ENCODE measurements around the gene ITGB8. TPM values are rescaled to one million over a fixed set of nuclear protein-coding genes. Genes with fewer than 3 reads are reported as not detected.

Gene ITGB8
- polyA plus RNA-seq, 6 donors from 2014 or later, result not detected

DNA sequence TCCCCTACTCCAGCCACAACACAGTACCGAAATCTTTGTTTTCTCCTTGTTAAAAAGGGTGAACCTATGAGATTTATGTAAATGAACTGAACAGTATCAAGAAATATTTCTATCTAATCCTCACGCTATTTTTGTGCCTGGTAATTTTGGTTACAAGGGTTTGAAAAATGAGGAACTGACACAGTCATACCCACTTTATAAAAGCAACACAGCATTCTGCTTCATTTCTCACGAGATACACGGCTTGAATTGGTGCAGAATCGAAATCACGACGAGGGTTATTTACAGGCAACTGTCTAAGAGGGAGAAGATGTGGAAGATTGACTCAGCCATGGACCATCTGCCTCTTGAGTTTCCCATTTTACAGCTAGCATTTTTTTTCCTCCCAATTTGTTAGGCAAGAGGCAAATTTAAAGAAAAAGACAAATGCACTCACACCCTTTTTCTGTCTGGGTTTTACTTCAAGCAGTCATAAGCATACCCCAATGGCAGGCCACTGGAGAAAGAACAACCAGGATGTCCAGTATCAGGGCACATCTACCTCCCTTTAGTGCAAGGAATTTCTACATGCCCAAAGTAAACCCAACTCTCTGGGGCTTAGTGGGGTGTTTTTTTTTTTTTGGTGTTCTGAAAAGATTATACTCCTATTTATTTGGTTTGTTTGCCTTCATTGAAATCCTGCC is 108.1 kb downstream of the ITGB8 start:
- Mint-ChIP-seq H3K27me3 (peaks cover 3 to 18% (median 8%) of the 10 kb centered on the region in 3 donors), H3K36me3 (no peaks in the 10 kb centered on the region), H3K4me1 (peaks cover 23 to 45% (median 30%) of the 10 kb centered on the region in 3 donors), H3K27ac (peak overlapping the region in 5 of 6 donors; percentile 9 to 60 (median 39)), H3K9me3 (no peaks in the 10 kb centered on the region), H3K4me3 (peak overlapping the region in 7 of 8 donors; percentile 24 to 74 (median 53))
- DNase-seq (peak; percentile 6), ATAC-seq (ENCODE audit: low read depth in 2 of 2) (peak; percentile 72 to 85)

DNA sequence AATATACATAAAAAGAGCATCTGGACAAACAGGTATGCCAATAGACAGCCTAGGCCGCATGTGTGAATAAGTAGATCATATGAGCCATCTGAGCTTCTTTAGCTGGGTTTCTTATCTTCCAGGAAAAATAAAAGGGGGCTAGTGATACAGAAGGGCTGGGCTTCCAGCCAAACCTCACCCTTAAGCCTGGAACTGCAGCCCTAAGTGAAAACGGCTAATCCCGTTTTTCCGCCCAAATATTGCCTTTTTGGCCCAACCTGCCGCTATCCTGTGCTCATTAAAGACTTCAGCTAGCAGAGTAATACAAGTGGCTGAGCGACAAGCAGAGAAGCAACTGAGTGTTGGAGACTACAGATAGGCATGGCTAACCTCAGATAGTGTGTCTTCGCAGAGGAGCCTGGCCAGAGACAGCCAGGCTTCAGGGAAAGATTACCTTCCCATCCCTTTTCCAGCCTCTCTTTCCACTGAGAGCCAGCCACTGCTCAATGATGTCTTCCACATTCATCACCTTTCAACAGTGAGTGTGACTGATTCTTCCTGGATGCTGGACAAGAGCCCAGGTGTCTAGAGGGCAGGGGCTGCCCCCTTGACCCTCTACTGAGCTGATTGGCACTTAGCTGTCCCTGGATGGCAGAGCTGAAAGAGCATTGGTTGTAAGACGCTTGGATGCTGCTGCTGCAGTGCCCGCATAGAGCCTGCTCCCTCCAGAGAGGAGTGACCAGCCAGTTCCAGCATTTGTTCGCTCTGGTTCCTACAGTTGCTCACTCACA is 108.9 kb downstream of the ITGB8 start:
- H3K27me3 Mint-ChIP-seq, result peaks cover 3 to 18% (median 10%) of the 10 kb centered on the region in 3 donors
- no peaks in the 10 kb centered on the region for H3K36me3 Mint-ChIP-seq
- H3K9me3 Mint-ChIP-seq, result peaks cover 0 to 2% (median 0%) of the 10 kb centered on the region in 7 donors
- ATAC-seq (ENCODE audit: low read depth in 2 of 2) (no peak), DNase-seq (no peak)
- peak overlapping the region in 5 of 8 donors; percentile 39 to 81 (median 63) for H3K4me3 Mint-ChIP-seq
- H3K27ac Mint-ChIP-seq, result peak overlapping the region in 2 of 6 donors; percentile 9 to 39
- H3K4me1 Mint-ChIP-seq, result peaks cover 23 to 45% (median 30%) of the 10 kb centered on the region in 3 donors

DNA sequence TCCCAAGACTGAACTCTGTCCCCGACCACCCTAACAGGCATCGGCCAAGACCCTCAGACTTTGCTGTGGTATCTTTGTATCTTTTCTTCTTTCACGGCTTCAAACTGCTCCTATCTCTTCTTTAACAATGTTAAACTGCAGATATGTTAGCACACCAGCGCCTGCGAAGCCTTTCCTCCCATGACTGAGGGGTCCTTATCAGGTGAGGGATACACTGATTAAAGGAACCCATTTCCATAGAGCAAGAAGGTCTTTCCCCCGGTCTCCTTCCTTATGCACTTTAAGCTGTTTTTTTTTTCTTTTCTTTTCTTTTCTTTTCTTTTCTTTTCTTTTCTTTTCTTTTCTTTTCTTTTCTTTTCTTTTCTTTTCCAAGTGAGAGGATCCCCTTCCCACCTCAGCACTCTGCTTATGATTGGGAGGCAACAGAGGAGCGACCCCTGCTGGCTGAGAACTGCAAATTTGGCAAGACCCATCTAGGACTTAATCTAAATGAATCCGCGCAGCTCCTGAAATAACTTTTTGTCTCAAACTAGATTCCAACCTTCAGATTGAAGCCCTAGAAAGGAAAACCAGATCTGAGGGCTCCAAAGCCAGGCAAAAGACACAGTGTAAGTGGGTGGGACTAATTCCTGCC is 109.9 kb downstream of the ITGB8 start:
- peaks cover 0 to 2% (median 0%) of the 10 kb centered on the region in 7 donors for H3K9me3 Mint-ChIP-seq
- peak overlapping the region in 2 of 6 donors; percentile 33 to 70 for H3K27ac Mint-ChIP-seq
- peak overlapping the region in 2 of 8 donors; percentile 35 to 68 for H3K4me3 Mint-ChIP-seq
- H3K4me1 Mint-ChIP-seq, result peaks cover 23 to 45% (median 30%) of the 10 kb centered on the region in 3 donors
- no peaks in the 10 kb centered on the region for H3K36me3 Mint-ChIP-seq
- ATAC-seq (ENCODE audit: low read depth in 2 of 2) (no peak), DNase-seq (no peak)
- H3K27me3 Mint-ChIP-seq, result peaks cover 4 to 20% (median 18%) of the 10 kb centered on the region in 3 donors

DNA sequence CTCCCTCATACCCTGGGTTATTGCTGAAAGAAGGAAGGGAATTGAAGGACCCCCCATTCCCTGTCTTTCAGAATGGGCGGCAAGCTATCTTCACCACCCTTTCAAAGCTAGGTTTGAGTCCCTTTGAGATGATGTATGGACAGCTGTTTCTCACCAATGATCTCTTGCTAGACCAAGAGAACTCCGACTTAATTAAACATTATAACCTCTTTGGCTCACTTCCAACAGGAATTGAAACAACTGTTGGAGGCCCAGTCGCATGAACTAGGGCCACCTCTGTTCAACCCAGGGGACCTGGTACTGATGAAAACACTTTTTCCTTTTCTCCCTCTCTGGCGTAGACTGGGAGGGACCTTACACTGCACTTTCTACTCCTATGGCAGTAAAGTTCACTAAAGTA is 110.6 kb downstream of the ITGB8 start:
- Mint-ChIP-seq H3K4me3 (no peak overlapping the region), H3K36me3 (no peaks in the 10 kb centered on the region), H3K27me3 (peaks cover 7 to 24% (median 18%) of the 10 kb centered on the region in 3 donors), H3K4me1 (peaks cover 23 to 45% (median 30%) of the 10 kb centered on the region in 3 donors), H3K27ac (no peak overlapping the region), H3K9me3 (peaks cover 0 to 2% (median 0%) of the 10 kb centered on the region in 7 donors)
- DNase-seq (no peak), ATAC-seq (ENCODE audit: low read depth in 2 of 2) (no peak)

- peaks cover 7 to 24% (median 18%) of the 10 kb centered on the region in 3 donors for H3K27me3 Mint-ChIP-seq
- no peak overlapping the region for H3K27ac Mint-ChIP-seq
- H3K9me3 Mint-ChIP-seq, result peaks cover 0 to 2% (median 0%) of the 10 kb centered on the region in 7 donors
- no peak for DNase-seq
- H3K4me3 Mint-ChIP-seq, result no peak overlapping the region
- ATAC-seq (ENCODE audit: low read depth in 2 of 2), result no peak
- H3K36me3 Mint-ChIP-seq, result no peaks in the 10 kb centered on the region
- peaks cover 23 to 45% (median 30%) of the 10 kb centered on the region in 3 donors for H3K4me1 Mint-ChIP-seq
Measured at GRCh38 chr7:20441991-20442441, 111.3 kb downstream of the ITGB8 start.

GRCh38 chr7:20442951-20443350 is 112.3 kb downstream of the ITGB8 start:
- no peak for ATAC-seq (ENCODE audit: low read depth in 2 of 2)
- peaks cover 23 to 36% (median 27%) of the 10 kb centered on the region in 3 donors for H3K4me1 Mint-ChIP-seq
- DNase-seq, result no peak
- peaks cover 0 to 2% (median 0%) of the 10 kb centered on the region in 7 donors for H3K9me3 Mint-ChIP-seq
- H3K27me3 Mint-ChIP-seq, result peaks cover 7 to 31% (median 18%) of the 10 kb centered on the region in 3 donors
- H3K36me3 Mint-ChIP-seq, result no peaks in the 10 kb centered on the region
- H3K4me3 Mint-ChIP-seq, result no peak overlapping the region
- H3K27ac Mint-ChIP-seq, result no peak overlapping the region

DNA sequence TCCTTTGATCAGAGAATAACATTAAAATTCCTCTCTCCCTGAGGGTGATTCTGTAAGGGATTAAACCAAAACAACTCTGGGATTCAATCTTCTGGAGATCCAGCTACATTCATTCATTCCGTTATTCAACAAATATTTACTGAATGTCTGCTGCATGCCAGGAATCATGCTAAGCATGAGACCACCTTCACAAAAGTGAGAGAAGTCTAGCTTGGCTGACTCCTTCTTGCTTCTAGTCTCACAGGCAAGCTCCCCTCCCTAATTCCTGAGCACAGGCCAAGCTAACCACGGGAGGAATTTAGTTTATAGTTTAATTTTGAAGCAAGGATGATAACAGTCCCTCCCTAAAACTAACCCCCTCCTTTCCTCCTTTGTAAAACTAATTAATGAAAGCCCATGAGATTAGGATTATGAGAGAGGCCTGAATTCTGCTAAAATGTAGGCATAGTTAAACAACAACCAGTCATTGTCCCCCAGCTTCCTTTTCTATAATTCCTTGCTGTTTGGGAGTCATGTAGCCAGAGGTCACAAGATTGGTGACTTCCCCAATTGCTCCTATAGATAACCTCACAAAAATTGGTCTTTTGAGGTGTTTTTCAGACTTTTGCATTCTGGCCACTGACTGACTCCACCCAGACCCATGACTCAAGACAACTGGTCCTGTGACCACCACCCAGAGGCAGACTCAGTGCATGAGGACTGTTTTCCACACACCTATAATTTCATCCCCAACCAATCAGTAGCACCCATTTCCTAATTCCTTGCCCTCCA is 113.5 kb downstream of the ITGB8 start:
- H3K36me3 Mint-ChIP-seq, result no peaks in the 10 kb centered on the region
- DNase-seq (no peak), ATAC-seq (ENCODE audit: low read depth in 2 of 2) (no peak)
- no peak overlapping the region for H3K4me3 Mint-ChIP-seq
- H3K4me1 Mint-ChIP-seq, result peaks cover 13 to 23% (median 14%) of the 10 kb centered on the region in 3 donors
- peaks cover 0 to 2% (median 0%) of the 10 kb centered on the region in 7 donors for H3K9me3 Mint-ChIP-seq
- H3K27ac Mint-ChIP-seq, result no peak overlapping the region
- peaks cover 7 to 38% (median 25%) of the 10 kb centered on the region in 3 donors for H3K27me3 Mint-ChIP-seq

GRCh38 chr7:20447021-20447650 is 116.4 kb downstream of the ITGB8 start:
- H3K4me1 Mint-ChIP-seq, result no peaks in the 10 kb centered on the region
- peaks cover 0 to 2% (median 0%) of the 10 kb centered on the region in 7 donors for H3K9me3 Mint-ChIP-seq
- no peaks in the 10 kb centered on the region for H3K36me3 Mint-ChIP-seq
- peaks cover 7 to 38% (median 21%) of the 10 kb centered on the region in 3 donors for H3K27me3 Mint-ChIP-seq
- no peak for ATAC-seq (ENCODE audit: low read depth in 2 of 2)
- H3K27ac Mint-ChIP-seq, result no peak overlapping the region
- no peak for DNase-seq
- no peak overlapping the region for H3K4me3 Mint-ChIP-seq

- ATAC-seq (ENCODE audit: low read depth in 2 of 2), result no peak
Measured at GRCh38 chr7:20449176-20449575, 118.5 kb downstream of the ITGB8 start.

DNA sequence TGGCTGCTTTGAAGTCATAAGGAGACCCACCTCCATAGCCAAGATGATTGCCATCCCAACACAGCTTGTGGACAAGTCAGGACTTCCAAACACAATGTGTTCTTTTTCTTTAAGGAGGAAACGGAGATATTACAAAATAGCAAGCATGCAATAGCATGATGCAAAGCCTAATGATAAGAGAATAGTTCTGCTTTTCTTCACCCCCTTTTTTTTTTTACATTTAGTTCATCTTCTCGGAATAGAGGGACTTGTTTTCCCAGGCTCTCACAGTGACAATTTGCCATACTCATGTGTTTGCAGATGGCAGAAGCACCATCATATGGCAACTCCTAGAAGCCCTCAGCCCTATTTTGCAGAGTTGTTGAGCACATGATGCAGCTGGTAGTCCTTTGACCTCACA is 119.8 kb downstream of the ITGB8 start:
- ATAC-seq (ENCODE audit: low read depth in 2 of 2), result no peak
- Mint-ChIP-seq H3K4me3 (no peak overlapping the region), H3K36me3 (no peaks in the 10 kb centered on the region), H3K4me1 (no peaks in the 10 kb centered on the region), H3K9me3 (no peaks in the 10 kb centered on the region), H3K27me3 (peaks cover 6 to 18% (median 13%) of the 10 kb centered on the region in 3 donors), H3K27ac (no peak overlapping the region)
- no peak for DNase-seq

More at GRCh38 chr7:20449176-20449575, 118.5 kb downstream of the ITGB8 start:
- no peak overlapping the region for H3K4me3 Mint-ChIP-seq
- no peak overlapping the region for H3K27ac Mint-ChIP-seq
- H3K9me3 Mint-ChIP-seq, result peaks cover 0 to 2% (median 0%) of the 10 kb centered on the region in 7 donors
- DNase-seq, result no peak
- no peaks in the 10 kb centered on the region for H3K36me3 Mint-ChIP-seq
- H3K4me1 Mint-ChIP-seq, result no peaks in the 10 kb centered on the region
- H3K27me3 Mint-ChIP-seq, result peaks cover 7 to 29% (median 13%) of the 10 kb centered on the region in 3 donors

DNA sequence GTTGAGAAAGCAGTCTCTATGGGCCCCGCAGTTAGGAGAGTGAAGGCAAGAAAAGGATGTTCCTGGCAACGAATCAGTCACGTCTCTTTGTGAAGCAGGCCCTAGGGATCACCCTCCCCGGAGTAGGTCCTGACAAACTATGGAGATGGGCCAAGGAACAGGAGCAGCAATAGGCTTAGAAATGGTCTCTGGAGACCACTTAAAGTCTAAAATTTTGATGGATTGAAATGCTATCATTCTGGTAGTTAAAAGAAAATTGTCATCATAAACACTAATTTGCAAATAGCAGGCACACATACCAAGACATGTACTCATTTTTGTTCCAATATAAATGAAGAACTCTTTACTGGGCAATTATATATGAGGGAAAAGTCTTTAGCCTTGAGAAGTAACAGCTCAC is 123.5 kb downstream of the ITGB8 start:
- H3K9me3 Mint-ChIP-seq, result peaks cover 0 to 3% (median 0%) of the 10 kb centered on the region in 7 donors
- H3K4me3 Mint-ChIP-seq, result no peak overlapping the region
- ATAC-seq (ENCODE audit: low read depth in 2 of 2), result no peak
- H3K4me1 Mint-ChIP-seq, result no peaks in the 10 kb centered on the region
- no peaks in the 10 kb centered on the region for H3K36me3 Mint-ChIP-seq
- peak overlapping the region in 1 of 6 donors; percentile 15 for H3K27ac Mint-ChIP-seq
- H3K27me3 Mint-ChIP-seq, result peaks cover 0 to 6% (median 3%) of the 10 kb centered on the region in 3 donors
- no peak for DNase-seq

- peaks cover 0 to 3% (median 0%) of the 10 kb centered on the region in 7 donors for H3K9me3 Mint-ChIP-seq
- no peaks in the 10 kb centered on the region for H3K4me1 Mint-ChIP-seq
- no peak for ATAC-seq (ENCODE audit: low read depth in 2 of 2)
- no peaks in the 10 kb centered on the region for H3K36me3 Mint-ChIP-seq
- no peaks in the 10 kb centered on the region for H3K27me3 Mint-ChIP-seq
- no peak overlapping the region for H3K27ac Mint-ChIP-seq
- DNase-seq, result no peak
- no peak overlapping the region for H3K4me3 Mint-ChIP-seq
Measured at GRCh38 chr7:20456701-20457100, 126.0 kb downstream of the ITGB8 start.
